IPS-NIHi11 (cell line): ENCODE measurements around the gene ZNF584.

Source experiments
- DNase-seq: peaks from one replicate; pipeline ENCODE4 v3.0.0; 2012; ENCODE audit warnings: mixed read lengths, low spot score

The ZNF584 gene

DNA sequence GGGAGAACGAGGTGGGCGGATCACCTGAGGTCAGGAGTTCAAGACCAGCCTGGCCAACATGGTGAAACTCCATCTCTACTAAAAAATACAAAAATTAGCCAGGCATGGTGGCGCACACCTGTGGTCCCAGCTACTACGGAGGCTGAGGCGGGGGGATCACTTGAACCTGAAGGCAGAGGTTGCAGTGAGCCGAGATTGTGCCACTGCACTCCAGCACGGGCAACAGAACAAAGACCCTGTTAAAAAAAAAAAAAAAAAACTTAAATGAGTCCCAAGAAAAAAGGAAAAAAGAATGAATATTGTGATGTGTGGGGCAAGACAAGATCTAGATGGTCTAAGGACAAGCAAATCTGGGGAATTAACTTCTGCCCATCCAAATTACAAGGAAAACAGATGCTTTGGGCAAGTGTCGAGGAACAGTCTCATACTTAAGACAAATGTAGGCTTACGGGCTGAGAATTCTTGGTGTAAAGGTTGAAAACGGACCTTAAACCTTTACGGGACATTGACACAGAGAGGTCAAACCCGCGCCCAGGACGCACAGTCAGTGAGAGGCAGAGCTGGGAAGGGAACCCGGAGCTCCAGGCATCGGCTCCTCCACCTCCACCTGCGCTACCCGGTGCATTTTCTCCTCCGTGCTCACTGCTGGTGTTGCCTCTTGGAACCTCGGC lies 57.8 kb downstream of the ZNF584 start:
- no peak for DNase-seq

DNA sequence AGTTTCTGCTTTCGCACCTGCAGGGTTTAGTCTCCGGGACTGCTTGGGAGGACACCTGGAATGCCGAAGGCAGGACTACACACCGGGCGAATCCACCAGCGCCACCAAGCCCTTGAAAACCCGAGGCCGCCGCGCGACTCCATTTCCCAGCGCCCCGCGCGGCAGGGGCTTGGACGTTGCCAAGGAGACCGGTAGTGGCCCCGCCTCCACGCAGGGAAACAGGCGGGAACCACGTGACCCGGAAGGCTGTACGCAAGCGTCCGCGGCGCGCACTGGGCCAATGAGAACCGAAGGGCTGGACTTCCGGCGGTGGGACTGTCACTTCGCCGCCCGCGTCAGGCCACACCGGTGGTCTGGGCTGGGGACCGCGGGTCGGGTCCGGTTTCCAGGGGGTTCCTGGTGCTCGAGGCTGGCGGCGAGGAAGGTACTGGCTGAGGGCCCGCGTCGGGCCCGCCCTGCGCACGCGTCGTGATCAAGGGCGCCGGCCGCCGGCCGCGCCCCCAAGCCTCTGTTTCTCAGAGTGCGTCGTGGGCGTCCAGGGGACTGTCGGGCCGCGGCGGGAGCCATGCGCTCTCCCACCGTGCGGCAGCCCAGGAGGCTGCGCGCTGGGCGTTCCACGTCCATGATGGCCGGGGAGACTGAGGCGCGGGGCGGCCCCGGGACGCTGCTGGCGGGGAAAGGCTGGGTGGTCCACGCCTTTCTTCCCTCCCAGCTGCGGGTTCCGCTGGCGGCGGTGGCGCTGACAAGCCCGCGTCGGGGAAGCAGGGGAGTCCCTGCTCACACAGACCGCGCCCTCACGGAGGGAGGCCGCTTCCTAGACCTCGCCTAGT lies 58.5 kb downstream of the ZNF584 start, which contains the start of gene ZNF324:
ZNF324 (plus strand) TSS at position 321 of the 830 bp plus-strand sequence. CDS start 2,106 bp downstream, outside the sequence.
- peak; percentile 99 for DNase-seq
